NCI-H2227 (cell line): Measurements from ENCODE around the gene TUSC1.
"Not testable (repeated sequence)": the region's sequence is repeated elsewhere in the genome, so short reads cannot be mapped to it uniquely, and the experiment has no call there.

ENCODE experiments used
- DNase-seq: peaks from one replicate; lab custom pipeline; 2025; ENCODE audit not compliant: unreplicated experiment; lab: John Stamatoyannopoulos, UW

Gene TUSC1

GRCh38 chr9:25678147-25678666 is at the start of gene TUSC1:
TSS of gene TUSC1 (minus strand) at chr9:25678444. CDS start at chr9:25678312, 132 bp downstream.
- peak; percentile 54 for DNase-seq

- DNase-seq, result no peak
Measured at GRCh38 chr9:25726871-25727410, 48.7 kb upstream of the TUSC1 start.

- no peak for DNase-seq
Measured at GRCh38 chr9:25724424-25724823, 46.2 kb upstream of the TUSC1 start.

GRCh38 chr9:25716220-25716872 is 38.1 kb upstream of the TUSC1 start:
- DNase-seq, result no peak

- DNase-seq, result no peak
Measured at GRCh38 chr9:25709941-25710340, 31.7 kb upstream of the TUSC1 start.

- DNase-seq, result no peak
Measured at GRCh38 chr9:25704800-25705199, 26.6 kb upstream of the TUSC1 start.

- no peak for DNase-seq
Measured at GRCh38 chr9:25703701-25704357, 25.6 kb upstream of the TUSC1 start.

- no peak for DNase-seq
Measured at GRCh38 chr9:25702536-25702935, 24.3 kb upstream of the TUSC1 start.

GRCh38 chr9:25700899-25701298 is 22.7 kb upstream of the TUSC1 start:
- not testable (repeated sequence) for DNase-seq

GRCh38 chr9:25700430-25700829 is 22.2 kb upstream of the TUSC1 start:
- no peak for DNase-seq

- no peak for DNase-seq
Measured at GRCh38 chr9:25691786-25692185, 13.5 kb upstream of the TUSC1 start.

- DNase-seq, result no peak
Measured at GRCh38 chr9:25684321-25684720, 6.1 kb upstream of the TUSC1 start.

GRCh38 chr9:25681266-25681665 is 3.0 kb upstream of the TUSC1 start:
- no peak for DNase-seq

- no peak for DNase-seq
Measured at GRCh38 chr9:25678846-25679360, 659 bp upstream of the TUSC1 start.

- peak; percentile 27 for DNase-seq
Measured at GRCh38 chr9:25677301-25678146, 720 bp downstream of the TUSC1 start.

- DNase-seq, result not testable (repeated sequence)
Measured at GRCh38 chr9:25675858-25676257, 2.4 kb downstream of the TUSC1 start.

- DNase-seq, result no peak
Measured at GRCh38 chr9:25658571-25658970, 19.7 kb downstream of the TUSC1 start.

GRCh38 chr9:25654417-25654816 is 23.8 kb downstream of the TUSC1 start:
- DNase-seq, result no peak

- DNase-seq, result no peak
Measured at GRCh38 chr9:25648116-25648515, 30.1 kb downstream of the TUSC1 start.

GRCh38 chr9:25636026-25636425 is 42.2 kb downstream of the TUSC1 start:
- no peak for DNase-seq

- no peak for DNase-seq
Measured at GRCh38 chr9:25629231-25629630, 49.0 kb downstream of the TUSC1 start.
